ENCODE data around the gene XCR1. TPM values are rescaled to one million over a fixed set of nuclear protein-coding genes. Genes with fewer than 3 reads are reported as not detected.

XCR1 gene, protein sequence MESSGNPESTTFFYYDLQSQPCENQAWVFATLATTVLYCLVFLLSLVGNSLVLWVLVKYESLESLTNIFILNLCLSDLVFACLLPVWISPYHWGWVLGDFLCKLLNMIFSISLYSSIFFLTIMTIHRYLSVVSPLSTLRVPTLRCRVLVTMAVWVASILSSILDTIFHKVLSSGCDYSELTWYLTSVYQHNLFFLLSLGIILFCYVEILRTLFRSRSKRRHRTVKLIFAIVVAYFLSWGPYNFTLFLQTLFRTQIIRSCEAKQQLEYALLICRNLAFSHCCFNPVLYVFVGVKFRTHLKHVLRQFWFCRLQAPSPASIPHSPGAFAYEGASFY
- under 1 TPM in 1 of 4 donors, not detected in 3; under 0.01 TPM for total RNA-seq
- polyA plus RNA-seq, result 1 to 10 TPM in 1 of 3 donors, not detected in 2; 3.5 TPM

DNA sequence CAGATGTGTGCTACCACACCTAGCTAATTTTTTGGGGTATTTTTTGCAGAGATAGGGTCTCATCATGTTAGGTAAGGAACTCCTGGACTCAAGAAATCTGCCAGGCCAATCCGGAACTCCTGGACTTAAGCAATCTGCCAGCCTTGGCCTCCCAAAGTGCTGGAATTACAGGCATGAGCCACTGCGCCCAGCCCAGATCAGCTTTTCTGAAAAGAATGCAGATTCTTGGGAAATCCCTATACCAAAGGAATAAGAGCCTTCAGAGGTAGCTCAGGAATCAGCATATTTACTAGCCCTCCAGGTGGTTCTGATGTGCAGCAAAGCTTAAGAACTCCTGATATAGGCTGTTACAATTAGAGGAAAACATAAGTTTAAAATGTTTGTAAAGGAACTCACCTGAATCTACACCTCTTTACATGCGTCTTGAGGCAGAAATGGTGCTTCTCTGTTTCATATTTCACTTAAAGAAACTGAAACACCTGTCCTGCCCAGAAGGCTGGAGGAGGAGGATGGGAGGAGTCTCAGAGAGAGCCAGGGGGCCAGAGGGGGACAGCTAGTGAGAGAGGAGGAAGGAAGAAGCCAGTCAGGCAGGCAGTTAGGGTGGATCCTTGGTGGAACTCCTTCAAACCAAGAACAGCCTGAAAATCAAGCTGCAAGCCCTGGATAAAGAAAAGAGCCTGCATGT lies at the start of gene XCR1:
XCR1 (minus strand) TSS at position 463 of the 685 bp plus-strand sequence. CDS start 5,536 bp downstream, outside the sequence.
- no peak within 1 kb of the TSS for H3K4me3 ChIP-seq
- H3K27me3 ChIP-seq, result no peaks in the 10 kb centered on the region
- no peaks in the 10 kb centered on the region for H3K4me1 ChIP-seq
- peaks cover 0 to 5% (median 1%) of the 10 kb centered on the region in 4 donors for H3K9me3 ChIP-seq
- 92 to 95% methylated on average over 3 of the region's 3 CpGs for WGBS, 2 donors
- no peak for DNase-seq
- intact Hi-C loops (cut with DNase I), result no loop called here
- no peak for TF ChIP-seq EP300 (IDR thresholded peaks at IDR 0.05)
- no peak for TF ChIP-seq POLR2AphosphoS5 (IDR thresholded peaks at IDR 0.05)
- TF ChIP-seq POLR2A (IDR thresholded peaks at IDR 0.05), result no peak
- TF ChIP-seq, protein P1, sequence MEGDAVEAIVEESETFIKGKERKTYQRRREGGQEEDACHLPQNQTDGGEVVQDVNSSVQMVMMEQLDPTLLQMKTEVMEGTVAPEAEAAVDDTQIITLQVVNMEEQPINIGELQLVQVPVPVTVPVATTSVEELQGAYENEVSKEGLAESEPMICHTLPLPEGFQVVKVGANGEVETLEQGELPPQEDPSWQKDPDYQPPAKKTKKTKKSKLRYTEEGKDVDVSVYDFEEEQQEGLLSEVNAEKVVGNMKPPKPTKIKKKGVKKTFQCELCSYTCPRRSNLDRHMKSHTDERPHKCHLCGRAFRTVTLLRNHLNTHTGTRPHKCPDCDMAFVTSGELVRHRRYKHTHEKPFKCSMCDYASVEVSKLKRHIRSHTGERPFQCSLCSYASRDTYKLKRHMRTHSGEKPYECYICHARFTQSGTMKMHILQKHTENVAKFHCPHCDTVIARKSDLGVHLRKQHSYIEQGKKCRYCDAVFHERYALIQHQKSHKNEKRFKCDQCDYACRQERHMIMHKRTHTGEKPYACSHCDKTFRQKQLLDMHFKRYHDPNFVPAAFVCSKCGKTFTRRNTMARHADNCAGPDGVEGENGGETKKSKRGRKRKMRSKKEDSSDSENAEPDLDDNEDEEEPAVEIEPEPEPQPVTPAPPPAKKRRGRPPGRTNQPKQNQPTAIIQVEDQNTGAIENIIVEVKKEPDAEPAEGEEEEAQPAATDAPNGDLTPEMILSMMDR (IDR thresholded peaks at IDR 0.05), result no peak
- H3K36me3 ChIP-seq, result no peaks in the 10 kb centered on the region
- no peak within 1 kb of the TSS for H3K27ac ChIP-seq

DNA sequence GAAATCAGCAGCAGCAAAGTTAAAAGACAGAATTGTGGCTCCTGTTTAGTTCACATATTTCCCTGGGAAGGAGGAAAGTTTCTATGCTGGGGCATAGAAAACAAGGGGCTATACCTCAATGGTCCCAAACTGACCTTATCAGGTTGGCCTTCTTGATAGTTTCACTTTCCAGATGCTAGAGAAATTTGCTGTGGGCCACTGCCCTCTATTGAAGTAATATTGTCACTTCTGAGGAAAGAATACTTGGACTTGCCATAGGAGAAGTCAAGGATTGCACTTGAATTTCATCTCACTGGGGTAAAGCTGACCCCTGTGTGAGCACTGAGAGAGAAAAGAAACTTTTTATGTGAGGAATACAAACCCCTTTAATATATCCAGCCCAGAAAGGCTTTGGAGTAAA lies 49.3 kb upstream of the XCR1 start:
- no peak for DNase-seq
- Histone ChIP-seq H3K9me3 (no peaks in the 10 kb centered on the region), H3K36me3 (no peaks in the 10 kb centered on the region), H3K27me3 (no peaks in the 10 kb centered on the region), H3K4me1 (peaks cover 0 to 5% (median 0%) of the 10 kb centered on the region in 4 donors), H3K4me3 (no peak overlapping the region), H3K27ac (no peak overlapping the region)
- intact Hi-C loops (cut with DNase I), result loop anchor here (5.0 kb wide), 2 partner anchors 79 to 234 kb away; partner anchors contain the start of genes FYCO1 and LZTFL1
- no peak for TF ChIP-seq POLR2AphosphoS5 (IDR thresholded peaks at IDR 0.05)
- TF ChIP-seq, protein P1 (IDR thresholded peaks at IDR 0.05), result no peak
- TF ChIP-seq EP300 (IDR thresholded peaks at IDR 0.05), result no peak
- TF ChIP-seq POLR2A (IDR thresholded peaks at IDR 0.05), result no peak

DNA sequence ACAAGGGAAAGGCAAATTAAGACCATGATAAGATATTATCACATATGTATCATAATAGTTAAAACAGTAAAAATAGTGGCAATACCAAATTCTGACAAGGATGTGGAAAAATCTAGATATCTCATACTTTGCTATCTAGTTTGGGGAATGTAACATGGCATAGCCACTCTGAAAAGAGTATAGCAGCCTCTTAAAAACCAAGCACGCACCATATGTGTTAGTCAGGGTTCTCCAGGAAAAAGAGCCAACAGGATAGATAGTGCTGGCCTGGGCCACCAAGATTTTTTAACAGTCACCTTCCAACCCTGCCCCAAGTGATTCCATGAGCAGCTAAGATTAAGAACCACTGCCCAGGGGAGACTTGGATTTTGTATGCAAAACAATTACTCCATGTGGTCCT lies 48.5 kb upstream of the XCR1 start:
- Histone ChIP-seq H3K27me3 (no peaks in the 10 kb centered on the region), H3K9me3 (no peaks in the 10 kb centered on the region), H3K27ac (no peak overlapping the region), H3K36me3 (no peaks in the 10 kb centered on the region), H3K4me1 (peaks cover 0 to 5% (median 0%) of the 10 kb centered on the region in 4 donors), H3K4me3 (no peak overlapping the region)
- no peak for DNase-seq
- intact Hi-C loops (cut with DNase I), result loop anchor here (5.0 kb wide), 2 partner anchors 79 to 234 kb away; partner anchors contain the start of genes FYCO1 and LZTFL1
- TF ChIP-seq EP300 (IDR thresholded peaks at IDR 0.05), result no peak
- TF ChIP-seq POLR2A (IDR thresholded peaks at IDR 0.05), result no peak
- TF ChIP-seq, protein P1 (IDR thresholded peaks at IDR 0.05), result no peak
- no peak for TF ChIP-seq POLR2AphosphoS5 (IDR thresholded peaks at IDR 0.05)
- WGBS, 2 donors, result 95 to 98% methylated on average over 1 of the region's 1 CpG

DNA sequence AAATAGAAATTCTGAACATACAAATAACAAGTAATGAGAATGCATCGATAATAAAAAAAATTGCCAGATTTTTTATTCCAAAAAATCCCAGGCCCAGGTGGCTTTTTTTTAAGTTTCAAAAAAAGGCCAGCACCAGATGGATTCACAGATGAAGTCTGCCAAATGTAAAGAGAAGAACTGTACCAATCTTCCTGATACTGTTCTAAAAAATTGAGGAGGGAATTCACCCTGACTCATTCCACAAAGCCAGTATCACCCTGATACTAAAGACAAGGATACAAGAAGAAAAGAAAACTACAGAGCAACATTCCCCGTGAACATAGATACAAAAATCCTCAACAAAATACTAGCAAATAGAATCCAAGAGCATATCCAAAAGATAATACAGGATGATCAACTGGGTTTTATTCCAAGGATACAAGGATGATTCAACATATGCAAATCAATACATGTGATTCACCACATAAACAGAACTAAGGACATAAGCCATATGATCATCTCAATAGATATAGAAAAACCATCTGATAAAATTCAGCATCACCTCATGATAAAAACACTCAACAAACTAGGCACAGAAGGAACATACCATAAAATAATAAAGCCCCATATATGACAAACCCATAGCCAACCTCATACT lies 44.1 kb upstream of the XCR1 start:
- TF ChIP-seq, protein P1 (IDR thresholded peaks at IDR 0.05), result no peak
- TF ChIP-seq EP300 (IDR thresholded peaks at IDR 0.05) (no peak), POLR2AphosphoS5 (IDR thresholded peaks at IDR 0.05) (no peak), POLR2A (IDR thresholded peaks at IDR 0.05) (no peak)
- Histone ChIP-seq H3K9me3 (no peaks in the 10 kb centered on the region), H3K27ac (no peak overlapping the region), H3K4me1 (no peaks in the 10 kb centered on the region), H3K27me3 (no peaks in the 10 kb centered on the region), H3K36me3 (no peaks in the 10 kb centered on the region), H3K4me3 (no peak overlapping the region)
- WGBS, 2 donors, result 91 to 92% methylated on average over 2 of the region's 2 CpGs
- intact Hi-C loops (cut with DNase I), result no loop called here
- no peak for DNase-seq

All from sigmoid colon (tissue), 7 donors.